PC-3 (cell line): ENCODE results near the gene MBNL1.

Experiments
- CTCF ChIP-seq: fragments of 300-600 bp; sonication (generic); conservative IDR thresholded peaks from 2 replicates; pipeline ENCODE4 v1.5.1; 2017; ENCODE audit warnings: antibody characterized with exemption, low read depth, mild to moderate bottlenecking, low read length
- EZH2 ChIP-seq: fragments of 300-600 bp; sonication (generic); IDR thresholded peaks from one replicate; pipeline ENCODE4 v1.6.1; 2017; ENCODE audit warnings: antibody characterized with exemption, mild to moderate bottlenecking, low read length; ENCODE audit not compliant: unreplicated experiment
- EZH2phosphoT487 ChIP-seq: fragments of 300-600 bp; sonication (generic); IDR thresholded peaks from 2 replicates; pipeline ENCODE4 v1.6.1; 2018; ENCODE audit warnings: mild to moderate bottlenecking, antibody characterized with exemption, low read length, borderline replicate concordance

- TF ChIP-seq CTCF (no peak), EZH2phosphoT487 (no peak), EZH2 (no peak)
Observed at GRCh38 chr3:152305075-152305474, 36.3 kb downstream of the MBNL1 start.
